Measurements from ENCODE around the gene MFSD12. TPM values are rescaled to one million over a fixed set of nuclear protein-coding genes. Genes with fewer than 3 reads are reported as not detected.

The MFSD12 gene
- total and polyA plus RNA-seq, 2 of the 8 experiments (the other 6 are each of a cell fraction or from before 2014, with no cell fraction given) = 59.6 to 71.3 TPM

GRCh38 chr19:3546119-3546518 is 11.3 kb downstream of the MFSD12 start:
- Histone ChIP-seq H2BK120ac (replicated peaks; ENCODE audit: low read depth, low read length) (no peak overlapping the region), H2BK20ac (ENCODE audit: low read length) (no peak overlapping the region), H2BK15ac (ENCODE audit: low read length) (no peak overlapping the region), H3K18ac (ENCODE audit: extremely low read depth, low read length) (no peak overlapping the region), H3K23me2 (ENCODE audit: low read depth, low read length) (no peaks in the 10 kb centered on the region), H2AK5ac (ENCODE audit: low read depth, low read length) (no peak overlapping the region), H3K4me3 (ENCODE audit: extremely low read depth in 1 of 4, insufficient read depth in 2 of 4, low read depth in 3 of 4, low read length in 4 of 4) (no peak overlapping the region), H3K9ac (replicated peaks in 1 of 4; ENCODE audit: extremely low read depth in 1 of 4, low read depth in 3 of 4, low read length in 3 of 4) (no peak overlapping the region), H4K8ac (ENCODE audit: extremely low read depth, insufficient read depth, low read length) (no peak overlapping the region), H3K9me3 (ENCODE audit: insufficient read depth in 2 of 2, low read depth in 1 of 2, low read length in 1 of 2) (no peaks in the 10 kb centered on the region), H3K4me1 (replicated peaks in 1 of 4; ENCODE audit: control insufficient read depth in 3 of 4, insufficient read depth in 4 of 4, low read length in 3 of 4) (no peaks in the 10 kb centered on the region), H4K5ac (ENCODE audit: insufficient read length, low read depth, low read length) (no peak overlapping the region), H3K14ac (ENCODE audit: insufficient read length) (no peak overlapping the region), H3K4me2 (ENCODE audit: insufficient read depth in 1 of 2, low read depth in 2 of 2, low read length in 2 of 2) (no peak overlapping the region), H4K20me1 (replicated peaks in 1 of 2; ENCODE audit: control insufficient read depth in 1 of 2, insufficient read depth in 2 of 2, low read length in 2 of 2) (peaks cover 8 to 24% of the 10 kb centered on the region in 2 experiments), H3K79me2 (ENCODE audit: control insufficient read depth in 1 of 2, insufficient read depth in 2 of 2, low read length in 2 of 2) (no peaks in the 10 kb centered on the region), H4K91ac (replicated peaks; ENCODE audit: insufficient read length, low read length) (no peak overlapping the region), H3K27me3 (replicated peaks in 1 of 4; ENCODE audit: control insufficient read depth in 3 of 4, extremely low read depth in 1 of 4, insufficient read depth in 3 of 4, low read length in 3 of 4) (no peaks in the 10 kb centered on the region), H3K23ac (ENCODE audit: insufficient read length) (no peak overlapping the region), H3K79me1 (ENCODE audit: low read depth, low read length) (no peaks in the 10 kb centered on the region), H3K36me3 (ENCODE audit: control insufficient read depth in 2 of 4, insufficient read depth in 4 of 4, low read length in 3 of 4) (peaks cover 0 to 5% (median 1%) of the 10 kb centered on the region in 4 experiments; a peak in 2 of 8 replicates), H3K56ac (replicated peaks; ENCODE audit: insufficient read length, low read depth, low read length) (no peak overlapping the region), H3K4ac (replicated peaks; ENCODE audit: insufficient read length, low read depth, low read length) (no peak overlapping the region), H2AFZ (ENCODE audit: low read length) (no peak overlapping the region), H3K27ac (ENCODE audit: low read depth, low read length) (no peak overlapping the region), H2BK12ac (ENCODE audit: low read depth, low read length) (no peak overlapping the region), H2BK5ac (ENCODE audit: low read depth, low read length) (no peak overlapping the region)
- CTCF ChIA-PET (ENCODE audit: partially characterized antibody) = interaction anchor here (0.6 to 7.5 kb wide), 14 partner anchors 8 to 1812 kb away, joined by 3 to 66 read pairs (median 6); partner anchors contain the start of gene MFSD12
- FAIRE-seq (no peak), DNase-seq (ENCODE audit: low read depth in 1 of 2, low spot score in 2 of 2) (no peak)
- WGBS, 2 experiments (ENCODE audit: extremely low coverage in 1 of 2, insufficient coverage in 1 of 2, insufficient read length in 1 of 2, insufficient replicate concordance in 2 of 2, low coverage in 1 of 2, low lambda C conversion rate in 2 of 2, missing lambda C conversion rate in 1 of 2) = 91% methylated on average over 21 of the region's 23 CpGs; no CpG with 5 or more reads in 1 of the 2 experiments
- POLR2A ChIA-PET (ENCODE audit: partially characterized antibody) = interaction anchor here (0.6 to 2.6 kb wide), 8 partner anchors 9 to 163 kb away, joined by 3 to 12 read pairs (median 3); partner anchors contain the start of gene MFSD12
- TF ChIP-seq TEAD4 (IDR thresholded peaks at IDR 0.05; ENCODE audit: low read depth, low read length) = no peak

Measured in H1 (cell line).